Endothelial cell of umbilical vein (primary cell): Measurements from ENCODE around the gene GRB2.

Experiments used
- EZH2 ChIP-seq: IDR thresholded peaks from 2 replicates; pipeline ENCODE4 v1.6.1; 2012; ENCODE audit warnings: borderline replicate concordance, low read depth, mild to moderate bottlenecking, moderate library complexity, low read length, inconsistent platforms; ENCODE audit not compliant: severe bottlenecking
- JUN ChIP-seq: IDR thresholded peaks from 2 replicates; pipeline ENCODE4 v1.6.1; 2011; ENCODE audit warnings: borderline replicate concordance, low read depth; ENCODE audit not compliant: insufficient read length, insufficient read depth
- MYC ChIP-seq: IDR thresholded peaks from one replicate; pipeline ENCODE4 v1.6.1; 2011; ENCODE audit warnings: mild to moderate bottlenecking, low read depth, low read length
- POLR2A ChIP-seq: IDR thresholded peaks from 2 replicates; pipeline ENCODE4 v1.6.1; 2012; ENCODE audit warnings: low read depth, mild to moderate bottlenecking, control low read depth, low read length
- POLR2AphosphoS5 ChIP-seq: IDR thresholded peaks from 2 replicates; pipeline ENCODE4 v1.6.1; 2012; ENCODE audit warnings: low read depth, mild to moderate bottlenecking, control low read depth, low read length, moderate library complexity; ENCODE audit not compliant: insufficient read depth
- TF ChIP-seq, protein P1 (sequence below), 2 donors: IDR thresholded peaks; 1 replicate in 1 of 2; 2 replicates in 1 of 2; pipeline ENCODE4 v1.5.1; 2011; ENCODE audit warnings: low read length in 2 of 2, mild to moderate bottlenecking in 2 of 2, moderate library complexity in 2 of 2, control low read depth in 1 of 2, inconsistent platforms in 1 of 2, low read depth in 1 of 2; ENCODE audit not compliant: insufficient read depth in 1 of 2; ENCODE audit errors: extremely low read depth in 1 of 2

- TF ChIP-seq EZH2 (no peak), POLR2AphosphoS5 (no peak), JUN (no peak), POLR2A (no peak), MYC (no peak)
- TF ChIP-seq, protein P1, sequence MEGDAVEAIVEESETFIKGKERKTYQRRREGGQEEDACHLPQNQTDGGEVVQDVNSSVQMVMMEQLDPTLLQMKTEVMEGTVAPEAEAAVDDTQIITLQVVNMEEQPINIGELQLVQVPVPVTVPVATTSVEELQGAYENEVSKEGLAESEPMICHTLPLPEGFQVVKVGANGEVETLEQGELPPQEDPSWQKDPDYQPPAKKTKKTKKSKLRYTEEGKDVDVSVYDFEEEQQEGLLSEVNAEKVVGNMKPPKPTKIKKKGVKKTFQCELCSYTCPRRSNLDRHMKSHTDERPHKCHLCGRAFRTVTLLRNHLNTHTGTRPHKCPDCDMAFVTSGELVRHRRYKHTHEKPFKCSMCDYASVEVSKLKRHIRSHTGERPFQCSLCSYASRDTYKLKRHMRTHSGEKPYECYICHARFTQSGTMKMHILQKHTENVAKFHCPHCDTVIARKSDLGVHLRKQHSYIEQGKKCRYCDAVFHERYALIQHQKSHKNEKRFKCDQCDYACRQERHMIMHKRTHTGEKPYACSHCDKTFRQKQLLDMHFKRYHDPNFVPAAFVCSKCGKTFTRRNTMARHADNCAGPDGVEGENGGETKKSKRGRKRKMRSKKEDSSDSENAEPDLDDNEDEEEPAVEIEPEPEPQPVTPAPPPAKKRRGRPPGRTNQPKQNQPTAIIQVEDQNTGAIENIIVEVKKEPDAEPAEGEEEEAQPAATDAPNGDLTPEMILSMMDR (IDR thresholded peaks at IDR 0.05; ENCODE audit: extremely low read depth in 1 of 2, insufficient read depth in 1 of 2, low read depth in 1 of 2, low read length in 2 of 2) = no peak
Observed at GRCh38 chr17:75418531-75418930, 13.1 kb upstream of the GRB2 start.
